Right atrium auricular region (tissue), 2 donors: ENCODE results near the gene OGFR. TPM values are rescaled to one million over a fixed set of nuclear protein-coding genes. Genes with fewer than 3 reads are reported as not detected.
A peak's percentile ranks its signal among the peaks of the same experiment; 100 is the strongest.

Source experiments
- DNase-seq: peaks from one replicate; pipeline ENCODE4 v3.0.0-alpha.2; 2019; ENCODE audit warnings: low spot score
- H3K27ac ChIP-seq, 2 donors: fragments of 200-600 bp; sonication (generic); 1 replicate in 1 of 2; 2 replicates in 1 of 2; pipeline ENCODE4 v1.5.1; 2016 to 2019
- H3K27me3 ChIP-seq, 2 donors: fragments of 200-600 bp; sonication (generic); one replicate each; pipeline versions ENCODE4 v1.5.1 to v1.6.0; 2017 to 2019
- H3K36me3 ChIP-seq: fragments of 200-600 bp; sonication (generic); one replicate; pipeline ENCODE4 v1.5.1; 2016
- H3K4me1 ChIP-seq, 2 donors: fragments of 200-600 bp; sonication (generic); one replicate each; pipeline versions ENCODE4 v1.5.1 to v1.6.0; 2017 to 2019
- H3K4me3 ChIP-seq, 2 donors: fragments of 200-600 bp; sonication (generic); 1 replicate in 1 of 2; 2 replicates in 1 of 2; pipeline ENCODE4 v1.5.1; 2017 to 2019; ENCODE audit warnings: mild to moderate bottlenecking in 1 of 2, moderate library complexity in 1 of 2
- H3K9me3 ChIP-seq, 2 donors: fragments of 200-600 bp; sonication (generic); one replicate each; pipeline ENCODE4 v1.5.1; 2019
- total RNA-seq, 2 donors: library from RNA; depleted of rRNA; stranded (reverse); fragments of >200 nt; gene quantifications; one replicate each; pipeline ENCODE4 v1.1.0, GENCODE V29; 2016
- TF ChIP-seq, protein P1 (sequence below), 2 donors: fragments of 200-600 bp; sonication (generic); IDR thresholded peaks; one replicate each; pipeline ENCODE4 v1.5.1; 2019; ENCODE audit warnings: antibody characterized with exemption in 2 of 2

OGFR gene
- total RNA-seq, 2 donors from 2014 or later = 17.3 to 31.2 TPM

DNA sequence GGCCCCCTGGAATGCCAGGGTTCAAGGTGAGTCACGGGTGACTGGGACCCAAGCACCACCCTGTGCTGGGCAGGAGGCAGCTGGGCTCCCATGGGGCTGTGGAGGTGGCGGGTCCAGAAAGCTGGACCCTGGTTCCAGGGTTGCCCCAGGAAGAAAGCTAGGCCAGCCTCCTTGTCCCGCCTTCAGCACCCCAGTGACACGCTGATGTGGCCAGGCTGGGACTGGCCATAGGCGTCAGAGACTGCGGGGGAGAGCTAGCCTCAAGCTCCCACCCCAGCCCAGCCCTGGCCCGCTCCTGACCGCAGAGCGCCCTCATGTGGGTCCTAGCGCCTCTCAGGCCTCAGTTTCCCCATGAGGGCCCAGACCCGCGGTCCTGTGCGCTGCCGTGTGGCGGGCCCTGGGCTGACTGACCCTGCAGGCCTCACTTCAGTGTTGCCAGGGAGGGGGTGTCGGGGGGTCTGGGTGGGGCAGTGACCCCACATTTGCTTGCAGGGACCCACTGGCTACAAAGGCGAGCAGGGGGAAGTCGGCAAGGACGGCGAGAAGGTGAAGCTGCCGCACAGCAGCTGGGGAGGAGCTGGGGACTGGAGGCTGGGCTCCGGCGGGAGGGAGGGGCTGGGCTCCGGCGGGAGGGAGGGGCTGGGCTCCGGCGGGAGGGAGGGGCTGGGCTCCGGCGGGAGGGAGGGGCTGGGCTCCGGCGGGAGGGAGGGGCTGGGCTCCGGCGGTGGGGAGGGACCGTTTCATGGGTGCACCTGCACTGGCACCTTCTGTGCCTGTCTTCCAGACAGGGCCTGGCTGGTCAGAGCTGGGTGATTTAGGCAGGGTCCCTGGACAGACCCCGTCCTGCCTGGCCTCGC, 20.1 kb downstream of the OGFR start:
- H3K4me1 ChIP-seq = peaks cover 0 to 22% of the 10 kb centered on the region in 2 donors
- no peaks in the 10 kb centered on the region for H3K27me3 ChIP-seq
- TF ChIP-seq, protein P1, sequence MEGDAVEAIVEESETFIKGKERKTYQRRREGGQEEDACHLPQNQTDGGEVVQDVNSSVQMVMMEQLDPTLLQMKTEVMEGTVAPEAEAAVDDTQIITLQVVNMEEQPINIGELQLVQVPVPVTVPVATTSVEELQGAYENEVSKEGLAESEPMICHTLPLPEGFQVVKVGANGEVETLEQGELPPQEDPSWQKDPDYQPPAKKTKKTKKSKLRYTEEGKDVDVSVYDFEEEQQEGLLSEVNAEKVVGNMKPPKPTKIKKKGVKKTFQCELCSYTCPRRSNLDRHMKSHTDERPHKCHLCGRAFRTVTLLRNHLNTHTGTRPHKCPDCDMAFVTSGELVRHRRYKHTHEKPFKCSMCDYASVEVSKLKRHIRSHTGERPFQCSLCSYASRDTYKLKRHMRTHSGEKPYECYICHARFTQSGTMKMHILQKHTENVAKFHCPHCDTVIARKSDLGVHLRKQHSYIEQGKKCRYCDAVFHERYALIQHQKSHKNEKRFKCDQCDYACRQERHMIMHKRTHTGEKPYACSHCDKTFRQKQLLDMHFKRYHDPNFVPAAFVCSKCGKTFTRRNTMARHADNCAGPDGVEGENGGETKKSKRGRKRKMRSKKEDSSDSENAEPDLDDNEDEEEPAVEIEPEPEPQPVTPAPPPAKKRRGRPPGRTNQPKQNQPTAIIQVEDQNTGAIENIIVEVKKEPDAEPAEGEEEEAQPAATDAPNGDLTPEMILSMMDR (IDR thresholded peaks at IDR 0.05) = no peak
- peak overlapping the region; percentile 77 to 85 for H3K27ac ChIP-seq
- no peaks in the 10 kb centered on the region for H3K36me3 ChIP-seq
- DNase-seq = no peak
- no peaks in the 10 kb centered on the region for H3K9me3 ChIP-seq
- H3K4me3 ChIP-seq = peak overlapping the region; percentile 33 to 54

DNA sequence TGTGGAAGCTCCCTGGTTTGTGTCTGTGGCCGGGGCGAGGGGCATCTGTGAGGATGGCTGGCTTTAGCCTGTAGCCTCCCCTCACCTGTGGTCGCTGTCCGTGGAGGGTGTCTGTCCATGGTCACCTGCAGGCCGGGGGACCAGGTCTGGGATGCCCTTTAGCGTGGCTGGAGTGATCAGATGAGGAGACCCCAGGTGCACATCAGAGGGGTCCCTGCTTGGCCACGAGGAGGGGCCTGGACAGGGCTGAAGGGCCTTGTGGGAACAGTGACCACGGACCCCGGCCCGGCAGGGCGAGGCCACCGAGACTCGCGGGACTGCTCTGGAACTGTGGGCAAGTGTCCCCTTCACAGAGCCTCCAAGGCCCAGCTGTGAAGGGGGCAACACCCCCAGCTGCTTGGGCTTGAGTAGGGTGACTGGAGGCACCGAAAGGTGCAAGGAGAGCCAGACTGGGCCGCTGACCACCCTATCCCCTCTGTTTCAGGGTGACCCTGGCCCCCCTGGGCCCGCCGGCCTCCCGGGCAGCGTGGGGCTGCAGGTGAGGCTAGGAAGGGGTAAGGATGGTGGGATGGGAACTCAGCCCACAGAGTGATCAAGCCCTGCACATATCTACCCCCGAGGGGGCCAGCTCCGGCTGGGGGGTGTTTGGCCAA, 20.8 kb downstream of the OGFR start:
- TF ChIP-seq, protein P1 (IDR thresholded peaks at IDR 0.05) = no peak
- Histone ChIP-seq H3K4me3 (peak overlapping the region in 1 of 2 donors; percentile 54), H3K27me3 (no peaks in the 10 kb centered on the region), H3K4me1 (peaks cover 0 to 15% of the 10 kb centered on the region in 2 donors), H3K9me3 (no peaks in the 10 kb centered on the region), H3K27ac (peak overlapping the region in 1 of 2 donors; percentile 85), H3K36me3 (no peaks in the 10 kb centered on the region)
- no peak for DNase-seq

DNA sequence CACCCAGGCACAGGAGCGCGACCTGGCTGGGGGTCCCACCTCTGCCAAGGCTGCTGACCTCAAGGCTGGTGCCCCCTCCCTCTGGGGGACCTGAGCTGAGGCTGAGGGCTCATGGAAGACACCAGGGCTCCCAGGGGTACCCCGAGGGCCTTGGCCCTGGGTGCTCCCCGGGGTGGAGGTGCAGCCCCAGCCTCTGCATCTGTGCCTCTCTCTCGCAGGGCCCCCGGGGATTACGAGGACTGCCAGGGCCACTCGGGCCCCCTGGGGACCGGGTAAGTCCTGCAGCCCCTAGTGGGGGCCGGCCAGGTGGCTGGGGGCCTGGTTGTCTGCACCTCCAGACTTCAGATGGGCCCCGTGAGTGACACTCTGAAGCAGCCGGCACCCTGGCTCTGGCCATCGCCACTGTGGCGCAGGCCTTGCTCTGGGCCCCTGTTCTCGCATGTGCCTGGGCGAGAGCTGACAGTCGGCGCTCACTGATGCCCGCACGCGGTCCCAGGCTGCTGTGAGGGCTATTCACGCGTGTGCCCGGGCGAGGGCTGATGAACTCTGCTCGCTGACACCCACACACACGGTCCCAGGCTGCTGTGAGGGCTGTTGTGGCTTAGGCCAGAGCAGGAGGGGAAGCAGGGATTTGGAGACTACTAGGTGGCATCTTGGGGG, 21.5 kb downstream of the OGFR start:
- Histone ChIP-seq H3K4me3 (no peak overlapping the region), H3K9me3 (no peaks in the 10 kb centered on the region), H3K27me3 (no peaks in the 10 kb centered on the region), H3K36me3 (no peaks in the 10 kb centered on the region), H3K27ac (no peak overlapping the region), H3K4me1 (peaks cover 0 to 12% of the 10 kb centered on the region in 2 donors)
- no peak for DNase-seq
- TF ChIP-seq, protein P1 (IDR thresholded peaks at IDR 0.05) = no peak

DNA sequence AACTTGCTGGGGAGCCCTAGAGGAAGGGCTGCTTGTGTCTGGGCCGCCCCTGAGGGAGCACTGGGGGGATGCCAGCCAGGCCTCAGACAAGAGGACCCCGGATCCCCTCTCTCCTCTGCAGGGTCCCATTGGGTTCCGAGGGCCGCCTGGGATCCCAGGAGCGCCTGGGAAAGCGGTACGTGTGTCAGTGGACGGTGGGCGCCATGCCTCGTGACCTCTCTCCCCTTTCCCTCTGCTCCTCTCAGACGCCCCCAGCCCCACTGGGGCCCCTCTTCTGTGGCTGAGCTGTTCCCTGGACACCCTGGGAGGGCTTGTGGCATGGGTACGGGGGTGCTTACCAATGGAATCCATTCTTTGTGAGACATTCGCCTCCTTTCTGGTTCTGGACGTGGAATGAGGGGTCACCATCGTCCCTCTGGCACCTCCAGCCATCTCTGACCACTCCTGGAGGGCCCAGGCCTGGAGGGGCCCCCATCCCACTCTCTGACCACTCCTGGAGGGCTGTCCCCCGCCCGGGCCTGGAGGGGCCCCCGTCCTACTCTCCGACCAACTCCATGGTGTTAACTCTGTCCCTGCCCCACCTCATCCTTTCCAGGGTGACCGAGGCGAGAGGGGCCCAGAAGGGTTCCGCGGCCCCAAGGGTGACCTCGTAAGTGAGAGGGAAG, 22.1 kb downstream of the OGFR start:
- Histone ChIP-seq H3K9me3 (no peaks in the 10 kb centered on the region), H3K27me3 (no peaks in the 10 kb centered on the region), H3K4me3 (no peak overlapping the region), H3K27ac (no peak overlapping the region), H3K4me1 (peaks cover 0 to 12% of the 10 kb centered on the region in 2 donors), H3K36me3 (no peaks in the 10 kb centered on the region)
- no peak for DNase-seq
- TF ChIP-seq, protein P1 (IDR thresholded peaks at IDR 0.05) = no peak

DNA sequence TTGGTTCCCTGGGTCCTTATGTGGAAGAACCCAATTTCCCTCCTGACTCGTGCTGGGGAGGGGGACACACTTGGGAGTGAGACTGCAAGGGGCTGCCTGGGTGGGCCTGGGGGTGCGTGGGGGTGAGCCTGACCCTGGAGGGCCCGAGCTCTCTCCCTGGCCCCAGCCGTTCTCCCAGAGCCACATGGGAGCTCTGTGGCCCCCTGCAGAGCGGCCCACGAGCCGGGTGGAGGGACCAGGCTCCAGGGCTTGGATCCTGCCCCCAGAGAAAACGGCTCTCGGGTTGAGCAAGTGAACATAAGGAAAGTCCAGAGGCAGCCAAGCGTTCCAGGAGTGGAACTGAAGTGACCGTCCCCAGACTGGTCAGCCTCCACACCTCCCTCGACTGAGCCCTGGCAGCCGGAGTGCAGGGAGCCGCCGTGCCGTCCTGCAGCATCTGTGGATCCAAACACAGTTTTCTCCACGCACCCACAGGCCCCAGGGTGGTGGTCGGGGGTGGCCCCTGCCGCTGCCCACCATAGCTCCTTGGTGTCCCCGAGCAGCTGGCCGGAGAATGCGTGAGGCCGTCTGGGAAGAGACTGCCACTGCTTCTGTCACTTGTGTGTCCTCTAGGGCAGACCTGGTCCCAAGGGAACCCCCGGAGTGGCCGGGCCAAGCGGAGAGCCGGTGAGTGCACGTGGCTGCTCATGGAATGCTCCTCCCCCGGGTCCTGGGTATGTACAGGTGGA, 22.8 kb downstream of the OGFR start:
- H3K4me1 ChIP-seq = peaks cover 0 to 18% of the 10 kb centered on the region in 2 donors
- H3K36me3 ChIP-seq = no peaks in the 10 kb centered on the region
- H3K9me3 ChIP-seq = no peaks in the 10 kb centered on the region
- TF ChIP-seq, protein P1 (IDR thresholded peaks at IDR 0.05) = no peak
- DNase-seq = no peak
- H3K4me3 ChIP-seq = no peak overlapping the region
- H3K27ac ChIP-seq = no peak overlapping the region
- H3K27me3 ChIP-seq = no peaks in the 10 kb centered on the region
